HG03025 (cell line): ENCODE data around the gene LRRFIP2.

ENCODE experiments used
- ATAC-seq: cut with Tn5 transposase; IDR thresholded peaks from one replicate; pipeline ENCODE4 v1.9.1; 2021; ENCODE audit warnings: mild to moderate bottlenecking, moderate library complexity; ENCODE audit not compliant: unreplicated experiment, low FRiP score

LRRFIP2 gene

DNA sequence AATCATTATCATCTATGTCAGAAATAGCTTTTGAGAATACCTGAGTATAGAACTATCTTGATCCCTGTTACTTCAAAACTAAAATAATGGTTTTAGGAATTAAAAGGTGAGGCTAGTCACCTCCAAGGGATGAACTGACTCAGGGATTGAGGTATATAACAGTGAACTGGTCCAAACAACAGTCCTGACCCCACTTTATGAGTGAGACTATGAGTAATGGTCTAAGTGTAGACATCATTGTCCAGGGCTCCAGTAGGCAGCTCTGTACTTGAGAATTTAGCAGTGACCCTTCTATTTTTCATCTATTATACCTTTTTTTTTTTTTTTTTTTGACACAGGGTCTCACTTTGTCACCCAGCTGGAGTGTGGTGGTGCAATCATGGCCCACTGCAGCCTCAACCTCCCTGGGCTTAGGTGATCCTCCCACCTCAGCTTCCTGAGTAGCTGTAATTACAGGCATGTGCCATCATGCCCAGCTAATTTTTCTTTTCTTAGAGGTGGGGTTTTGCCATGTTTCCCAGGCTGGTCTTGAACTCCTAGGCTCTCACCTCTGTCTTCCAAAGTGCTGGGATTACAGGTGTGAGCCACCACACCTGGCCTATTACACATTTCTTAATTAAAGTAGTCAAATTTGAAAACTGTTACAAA, 144.7 kb downstream of the LRRFIP2 start:
- no peak for ATAC-seq

DNA sequence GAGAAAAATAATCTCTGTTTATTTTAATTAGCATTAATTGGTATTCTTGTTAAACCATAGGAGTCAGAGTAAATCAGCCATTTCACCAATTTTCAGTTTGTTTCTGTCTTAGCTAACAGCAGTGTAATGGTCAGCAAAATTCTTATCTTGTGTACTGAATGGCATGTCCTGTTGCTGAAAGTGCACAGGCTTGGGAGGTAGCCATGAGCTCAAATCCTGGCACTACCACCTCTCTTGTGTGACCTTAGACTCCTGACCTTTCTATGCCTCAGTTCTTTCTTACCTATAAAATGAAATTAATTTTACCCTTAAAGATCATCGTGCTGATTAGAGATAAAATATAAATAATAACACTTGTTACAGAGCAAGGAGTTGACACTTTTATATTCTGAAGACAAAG, 145.3 kb downstream of the LRRFIP2 start:
- ATAC-seq, result no peak

DNA sequence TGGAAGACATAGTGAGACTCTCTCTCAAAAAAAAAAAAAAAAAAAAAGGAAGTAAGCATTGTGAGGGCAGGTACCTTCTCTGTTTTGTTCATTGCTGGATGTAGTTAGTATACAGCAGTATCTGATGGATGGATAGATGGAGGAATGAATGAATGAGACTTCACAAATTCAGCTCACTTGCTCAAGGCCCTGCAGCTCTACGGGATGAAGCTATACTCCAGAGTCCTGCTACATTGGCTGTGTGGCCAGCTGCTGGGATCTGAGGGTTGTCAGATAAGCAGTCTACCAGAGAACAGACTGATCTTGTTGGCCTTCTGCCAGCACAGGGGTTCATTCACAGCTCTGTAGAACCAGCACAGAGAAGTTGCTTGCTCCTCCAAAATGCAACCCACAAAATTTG, 146.1 kb downstream of the LRRFIP2 start:
- no peak for ATAC-seq

DNA sequence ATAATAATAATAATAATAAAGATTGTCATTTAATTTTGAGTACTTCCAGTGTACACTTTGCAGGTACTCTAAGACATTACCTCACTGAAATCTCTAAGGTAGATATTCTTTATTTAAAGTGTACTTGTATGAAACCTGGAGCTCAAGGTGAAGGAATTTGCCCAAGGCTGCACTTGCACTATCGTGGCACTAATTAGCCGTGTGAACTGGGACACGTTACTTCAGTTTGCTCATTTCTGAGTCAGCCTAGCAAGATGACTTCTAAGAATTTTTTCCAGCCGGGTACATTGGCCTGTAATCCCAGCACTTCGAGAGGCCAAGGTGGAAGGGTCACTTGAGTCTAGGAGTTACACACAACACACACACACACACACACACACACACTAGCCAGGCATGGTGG, 147.5 kb downstream of the LRRFIP2 start:
- ATAC-seq, result no peak

DNA sequence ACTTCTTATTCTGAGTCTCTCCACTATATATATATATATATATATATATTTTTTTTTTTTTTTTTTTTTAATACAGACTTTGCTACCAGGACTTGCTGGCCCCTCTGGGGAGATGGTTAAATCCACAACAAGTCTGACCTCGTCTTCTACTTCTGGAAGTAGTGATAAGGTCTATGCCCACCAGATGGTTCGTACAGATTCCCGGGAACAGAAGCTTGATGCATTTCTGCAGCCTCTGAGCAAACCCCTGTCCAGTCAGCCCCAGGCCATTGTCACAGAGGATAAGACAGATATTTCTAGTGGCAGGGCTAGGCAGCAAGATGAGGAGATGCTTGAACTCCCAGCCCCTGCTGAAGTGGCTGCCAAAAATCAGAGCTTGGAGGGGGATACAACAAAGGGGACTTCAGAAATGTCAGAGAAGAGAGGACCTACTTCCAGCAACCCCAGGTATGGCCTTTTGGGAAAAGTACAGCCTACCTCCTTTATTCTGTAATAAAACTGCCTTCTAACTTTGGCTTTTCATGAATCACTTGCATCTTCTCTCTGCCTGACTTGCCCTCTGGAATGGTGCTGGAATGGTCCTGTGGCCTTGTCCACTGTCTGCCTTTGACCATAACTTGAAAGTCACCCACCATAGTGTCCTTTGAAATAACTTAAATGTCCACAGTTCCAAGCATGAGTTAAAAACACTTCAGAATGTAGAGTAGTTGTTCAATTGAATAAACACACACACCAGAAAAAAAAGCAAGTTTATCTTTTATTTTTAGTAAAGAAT, 148.6 kb downstream of the LRRFIP2 start:
- no peak for ATAC-seq

DNA sequence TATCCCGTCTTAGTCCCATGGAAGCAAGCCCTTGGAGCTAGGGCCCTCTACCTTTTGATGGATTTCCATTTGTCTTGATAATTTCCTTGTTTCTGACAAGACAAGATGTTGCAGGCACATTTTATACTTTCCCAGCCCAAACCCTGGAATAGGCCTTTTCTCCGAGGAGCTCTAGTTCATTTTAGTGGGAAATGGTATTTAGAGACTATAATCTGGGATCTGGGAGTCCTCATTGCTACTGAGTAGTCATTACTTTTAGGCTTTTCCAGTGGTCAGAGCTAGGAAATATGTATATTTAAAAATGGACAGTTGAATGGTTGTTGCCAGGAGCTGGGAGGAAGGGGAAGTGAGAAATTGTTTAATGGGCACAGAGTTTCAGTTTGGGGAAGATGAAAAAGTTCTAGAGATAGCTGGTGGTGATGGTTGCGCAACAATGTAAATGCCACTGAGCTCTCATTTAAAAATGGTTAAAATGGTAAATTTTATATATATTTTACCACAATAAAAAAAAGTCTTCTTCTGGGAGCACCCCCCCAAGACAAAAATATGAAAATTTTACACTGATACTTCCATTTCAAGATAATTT, 149.5 kb downstream of the LRRFIP2 start:
- no peak for ATAC-seq

DNA sequence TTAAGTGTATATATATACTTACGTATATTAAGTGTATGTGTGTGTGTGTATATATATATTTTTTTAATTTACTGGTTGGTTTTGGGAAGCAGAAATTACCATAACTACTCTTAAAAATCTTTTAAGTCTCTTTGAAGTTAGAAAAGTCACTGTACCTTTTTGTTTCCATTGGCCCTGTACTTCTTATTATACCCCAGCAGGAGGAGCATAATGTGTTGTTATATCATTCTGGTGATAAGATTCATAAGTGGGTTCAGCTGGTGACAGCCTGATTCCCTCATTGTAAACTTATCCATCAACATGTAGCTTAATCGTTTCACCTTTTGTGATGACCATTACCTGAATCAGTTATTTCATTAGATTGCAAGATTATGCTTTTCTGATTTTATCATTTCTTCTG, 150.3 kb downstream of the LRRFIP2 start:
- ATAC-seq, result no peak

DNA sequence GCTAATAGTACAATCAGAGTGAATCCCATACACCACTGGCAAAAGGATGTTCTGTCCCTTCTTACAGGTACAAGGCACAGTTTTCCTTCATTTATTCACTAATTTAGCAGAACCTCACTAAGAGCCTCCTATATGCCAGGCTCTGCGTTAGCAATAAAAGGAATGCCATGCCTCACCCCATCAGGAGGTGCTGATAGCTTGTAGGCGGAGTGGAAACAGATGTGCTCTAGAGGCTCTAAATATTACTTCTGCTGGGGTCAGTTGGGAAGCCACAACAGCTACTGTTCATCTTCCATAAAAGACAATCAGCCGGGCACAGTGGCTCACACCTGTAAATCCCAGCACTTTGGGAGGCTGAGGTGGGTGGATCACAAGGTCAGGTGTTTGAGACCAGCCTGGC, 156.7 kb downstream of the LRRFIP2 start:
- ATAC-seq, result no peak

DNA sequence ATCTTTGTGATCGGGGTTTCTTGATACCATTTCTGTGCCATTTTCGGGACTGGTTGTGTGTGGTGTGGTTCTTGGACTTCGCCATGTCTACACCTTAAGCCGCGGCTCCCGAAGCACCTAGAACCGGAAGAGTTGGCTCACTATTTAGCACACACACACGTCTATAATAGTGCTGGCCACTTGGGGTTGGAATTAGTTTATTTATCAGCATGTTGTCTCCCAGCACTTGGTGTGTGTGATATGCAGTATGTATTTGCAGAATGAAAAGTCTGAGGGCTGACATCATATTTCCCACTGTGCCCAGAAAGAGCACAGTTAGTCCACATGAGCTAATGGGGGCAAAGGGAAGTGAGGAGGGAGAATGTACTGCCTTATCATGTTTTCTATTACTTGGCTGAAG, 157.5 kb downstream of the LRRFIP2 start:
- ATAC-seq, result no peak

DNA sequence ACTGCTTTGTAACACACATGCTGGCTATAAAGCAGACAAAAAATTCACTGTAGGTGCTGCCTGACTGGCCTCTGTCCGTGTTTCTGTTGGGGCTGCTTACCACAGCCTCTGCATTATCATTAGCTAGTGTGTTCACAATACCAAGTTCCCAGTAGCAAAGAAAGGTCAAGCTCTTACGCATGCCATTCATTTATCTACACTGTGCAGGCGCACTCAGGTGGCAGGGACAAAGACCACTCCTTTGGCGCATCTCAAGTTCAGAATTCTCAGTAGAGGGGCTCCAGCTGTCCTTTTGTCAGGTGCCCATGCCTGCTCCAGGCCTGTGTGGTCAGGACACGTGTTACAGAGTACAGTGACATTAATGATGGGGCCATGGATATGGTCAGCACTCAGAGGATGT, 158.7 kb downstream of the LRRFIP2 start:
- ATAC-seq, result no peak

DNA sequence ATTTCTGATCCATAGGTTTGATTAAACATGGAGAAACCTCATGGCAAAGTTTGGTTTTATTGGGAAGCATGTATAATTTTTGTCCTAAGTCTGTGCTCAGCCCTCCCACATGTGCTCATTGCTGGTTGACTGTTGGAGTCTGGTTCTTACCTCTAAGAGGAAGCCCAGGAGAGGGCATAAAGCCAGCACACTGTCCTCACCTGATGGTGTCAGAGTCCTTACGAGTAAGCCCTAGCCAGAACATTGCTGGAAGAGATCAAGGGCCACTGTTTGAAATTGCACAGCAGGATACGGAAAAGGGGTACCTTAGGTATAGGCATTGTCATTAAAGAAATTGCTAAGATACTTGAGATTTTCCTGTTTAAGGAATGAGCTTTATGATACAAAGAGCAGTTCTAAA, 159.8 kb downstream of the LRRFIP2 start:
- ATAC-seq, result no peak
